H1 (cell line): ENCODE data around the gene GALNT9.

ENCODE experiments used
- ATF3 ChIP-seq: IDR thresholded peaks from 2 replicates; pipeline ENCODE4 v1.6.1; 2011; ENCODE audit warnings: low read depth, mild to moderate bottlenecking, low read length; ENCODE audit not compliant: insufficient read depth
- RFX5 ChIP-seq: IDR thresholded peaks from 2 replicates; pipeline ENCODE4 v1.6.1; 2011; ENCODE audit warnings: low read depth, low read length, improper control_type of control experiment, borderline replicate concordance
- RNF2 ChIP-seq: fragments of 200-900, 300-1000 bp; sonication (generic); IDR thresholded peaks from 2 replicates; pipeline ENCODE4 v1.7.1; 2016; ENCODE audit warnings: borderline replicate concordance, low read depth, mild to moderate bottlenecking, antibody characterized with exemption, low read length; ENCODE audit not compliant: poor library complexity, severe bottlenecking; ENCODE audit errors: missing control alignments
- SRF ChIP-seq: IDR thresholded peaks from 2 replicates; pipeline ENCODE4 v1.6.1; 2011; ENCODE audit warnings: mild to moderate bottlenecking, low read depth, low read length, moderate library complexity
- TAF1 ChIP-seq: IDR thresholded peaks from 2 replicates; pipeline ENCODE4 v1.6.1; 2011; ENCODE audit warnings: mild to moderate bottlenecking, low read depth, low read length
- USF2 ChIP-seq: IDR thresholded peaks from 2 replicates; pipeline ENCODE4 v1.6.1; 2011; ENCODE audit warnings: low read length, improper control_type of control experiment

- TF ChIP-seq TAF1 = no peak
- TF ChIP-seq RNF2 = no peak
- TF ChIP-seq USF2 = no peak
- TF ChIP-seq ATF3 = no peak
- no peak for TF ChIP-seq SRF
- TF ChIP-seq RFX5 = no peak
Measured at GRCh38 chr12:132237772-132238487, 91.5 kb downstream of the GALNT9 start.
